ENCODE results near the gene SPOUT1. TPM values are rescaled to one million over a fixed set of nuclear protein-coding genes. Genes with fewer than 3 reads are reported as not detected.
"Not testable (repeated sequence)": the region's sequence is repeated elsewhere in the genome, so short reads cannot be mapped to it uniquely, and the experiment has no call there.

Gene SPOUT1
- total and polyA plus RNA-seq, 2 donors: 10.6 to 22.4 TPM

DNA sequence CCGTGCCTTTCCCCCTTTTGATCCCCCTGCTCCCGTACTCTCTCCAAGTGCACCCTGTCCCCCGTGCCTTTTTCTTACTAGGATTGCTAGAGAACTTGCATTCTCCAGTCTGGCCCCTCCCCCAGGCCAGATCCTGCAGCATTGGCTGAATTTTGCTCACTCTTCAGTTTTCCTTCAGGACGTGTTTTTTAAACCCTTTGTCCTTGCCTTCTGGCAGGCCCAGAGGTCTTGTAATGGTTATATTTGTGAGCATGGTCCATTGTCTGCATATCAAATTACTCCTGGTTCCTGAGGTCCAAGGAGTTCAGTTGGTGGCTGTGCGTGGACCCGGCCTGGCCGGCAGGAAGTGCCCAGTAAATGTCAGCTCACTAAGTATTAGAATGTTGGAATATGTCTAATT, 41.9 kb downstream of the SPOUT1 start:
- WGBS: 3% methylated on average over 7 of the region's 7 CpGs
- no peak for DNase-seq (ENCODE audit: extremely low spot score)
- peaks cover 1% of the 10 kb centered on the region for H3K36me3 ChIP-seq (ENCODE audit: insufficient read depth)
- peak overlapping the region; percentile 90 for H3K4me3 ChIP-seq (ENCODE audit: low read depth, low read length)
- peak overlapping the region; percentile 48 for H3K27ac ChIP-seq (ENCODE audit: low read depth)
- H3K4me1 ChIP-seq (ENCODE audit: insufficient read depth): no peaks in the 10 kb centered on the region

DNA sequence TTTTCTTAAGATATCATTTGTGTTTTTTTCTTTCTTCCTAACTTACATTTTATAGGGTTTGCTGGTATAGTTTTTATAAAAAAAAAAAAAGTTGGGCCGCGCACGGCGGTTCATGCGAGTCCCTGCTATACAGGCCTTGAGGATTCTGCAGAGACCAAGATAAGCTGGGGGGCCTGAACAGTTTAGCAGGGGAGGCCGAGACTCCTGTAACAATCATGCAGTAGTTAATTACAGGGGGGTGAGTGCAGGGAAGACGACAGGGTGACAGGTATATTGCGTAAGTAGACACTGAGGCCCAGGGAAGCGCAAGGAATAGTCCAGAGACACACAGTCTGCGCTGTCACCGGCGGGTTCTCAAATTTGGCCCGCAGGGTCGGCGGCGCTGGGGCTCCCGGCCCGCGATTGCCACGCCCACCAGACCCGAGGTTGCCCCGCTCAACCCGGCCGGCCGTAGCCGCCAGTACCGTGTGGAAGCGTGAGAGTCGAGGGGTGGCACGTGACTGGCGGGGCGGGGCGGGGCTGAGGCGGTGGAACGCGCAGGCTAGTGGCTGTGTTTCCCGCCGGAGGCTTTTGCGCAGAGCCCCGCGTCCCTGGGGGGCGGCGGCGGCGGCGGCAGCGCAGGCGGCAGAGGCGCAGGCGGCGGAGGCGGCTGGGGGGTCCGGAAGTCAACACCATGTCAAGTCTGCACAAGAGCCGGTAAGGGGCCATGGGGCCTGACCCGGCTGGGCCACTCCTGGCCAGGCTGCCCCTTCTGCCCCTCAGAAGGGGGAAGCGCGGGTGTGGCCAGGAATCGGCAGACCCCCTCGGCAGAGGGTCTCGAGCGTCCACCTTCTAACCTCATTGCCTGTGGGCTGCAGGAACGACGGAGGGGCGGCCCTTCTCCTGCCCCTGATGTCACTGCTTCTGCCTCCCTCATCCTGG, 42.7 kb downstream of the SPOUT1 start, which contains the start of gene TBC1D13:
TSS of gene TBC1D13 (plus strand) at position 573 of the 921 bp plus-strand sequence. CDS start at position 674, 101 bp downstream.
- 5% methylated on average over 63 of the region's 64 CpGs for WGBS
- Histone ChIP-seq H3K27ac (ENCODE audit: low read depth) (peak within 1 kb of the TSS; percentile 86), H3K36me3 (ENCODE audit: insufficient read depth) (no peaks in the 10 kb centered on the region), H3K4me1 (ENCODE audit: insufficient read depth) (no peaks in the 10 kb centered on the region), H3K4me3 (ENCODE audit: low read depth, low read length) (peak within 1 kb of the TSS; percentile 90)
- DNase-seq (ENCODE audit: extremely low spot score): peak; percentile 39

DNA sequence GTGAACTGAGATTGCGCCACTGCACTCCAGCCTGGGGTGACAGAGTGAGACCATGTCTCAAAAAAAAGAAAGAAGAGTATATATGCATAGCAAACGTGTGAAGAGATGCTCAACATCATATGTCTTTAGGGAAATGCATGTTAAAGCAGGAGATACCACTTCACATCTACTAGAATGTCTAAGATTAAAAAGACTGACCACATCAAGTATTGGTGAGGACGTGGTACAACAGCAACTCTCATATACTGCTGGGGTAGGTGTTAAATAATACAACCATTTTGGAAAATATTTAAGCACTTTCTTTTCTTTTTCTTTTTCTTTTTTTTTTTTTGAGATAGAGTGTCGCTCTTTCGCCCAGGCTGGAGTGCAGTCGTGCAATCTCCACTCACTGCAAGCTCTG, 44.2 kb downstream of the SPOUT1 start:
- no peaks in the 10 kb centered on the region for H3K4me1 ChIP-seq (ENCODE audit: insufficient read depth)
- DNase-seq (ENCODE audit: extremely low spot score): no peak
- no peak overlapping the region for H3K4me3 ChIP-seq (ENCODE audit: low read depth, low read length)
- H3K27ac ChIP-seq (ENCODE audit: low read depth): no peak overlapping the region
- no peaks in the 10 kb centered on the region for H3K36me3 ChIP-seq (ENCODE audit: insufficient read depth)
- WGBS: 93% methylated on average over 6 of the region's 6 CpGs

DNA sequence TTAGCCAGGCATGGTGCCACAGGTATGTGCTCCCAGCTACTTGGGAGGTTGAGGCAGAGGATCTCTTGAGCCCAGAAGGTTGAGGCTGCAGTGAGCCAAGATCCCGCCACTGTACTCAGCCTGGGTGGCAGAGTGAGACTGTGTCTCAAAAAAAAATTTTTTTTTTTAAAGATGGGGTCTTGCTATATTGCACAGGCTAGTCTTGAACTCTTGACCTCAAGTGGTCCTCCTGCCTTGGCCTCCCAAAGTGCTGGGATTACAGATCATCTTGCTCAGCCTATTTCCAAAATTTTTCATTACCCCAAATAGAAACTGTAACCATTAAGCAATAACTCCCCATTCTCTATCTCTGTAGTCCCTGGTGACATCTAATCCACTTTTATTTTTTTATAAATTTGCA, 46.9 kb downstream of the SPOUT1 start:
- 97% methylated on average over 1 of the region's 1 CpG for WGBS
- Histone ChIP-seq H3K4me1 (ENCODE audit: insufficient read depth) (no peaks in the 10 kb centered on the region), H3K4me3 (ENCODE audit: low read depth, low read length) (no peak overlapping the region), H3K27ac (ENCODE audit: low read depth) (no peak overlapping the region), H3K36me3 (ENCODE audit: insufficient read depth) (no peaks in the 10 kb centered on the region)
- no peak for DNase-seq (ENCODE audit: extremely low spot score)

DNA sequence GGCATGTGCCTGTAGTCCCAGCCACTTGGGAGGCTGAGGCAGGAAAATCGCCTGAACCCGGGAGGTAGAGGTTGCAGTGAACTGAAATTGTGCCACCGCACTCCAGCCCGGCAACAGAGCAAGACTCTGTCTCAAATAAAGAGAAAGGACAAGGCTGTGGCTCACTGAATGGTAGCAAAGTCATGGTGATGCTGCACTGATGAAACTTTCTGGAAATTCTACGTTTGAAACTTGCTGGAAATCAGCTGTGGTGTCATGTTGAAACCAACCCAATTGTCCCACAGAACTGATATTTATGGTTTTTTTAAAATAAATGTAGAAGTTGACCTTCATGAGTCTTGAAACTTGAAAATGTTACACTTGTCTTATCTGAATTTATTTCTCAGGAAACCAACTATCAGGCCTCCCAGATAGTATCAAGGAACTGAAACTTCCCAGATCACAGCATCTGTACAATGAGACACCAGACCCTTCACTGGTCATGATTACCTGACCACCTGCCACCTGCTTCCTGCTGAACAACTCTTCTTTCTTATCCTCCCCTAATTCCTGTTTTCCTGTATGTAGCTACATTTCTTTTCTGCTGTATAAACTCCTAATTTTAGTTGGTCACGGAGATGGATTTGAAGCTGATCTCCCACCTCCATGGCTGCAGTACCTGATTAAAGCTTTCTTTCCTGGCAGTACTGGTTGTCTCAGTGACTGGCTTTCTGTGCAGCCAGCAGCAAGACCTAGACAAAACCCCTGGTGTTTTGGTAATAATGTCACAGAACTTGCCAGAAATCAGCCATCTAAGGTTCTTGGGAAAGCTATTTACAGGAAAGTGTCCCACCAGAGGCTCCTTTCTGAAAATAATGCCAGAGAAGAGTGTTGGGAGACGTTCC, 48.2 kb downstream of the SPOUT1 start:
- Histone ChIP-seq H3K36me3 (ENCODE audit: insufficient read depth) (no peaks in the 10 kb centered on the region), H3K4me3 (ENCODE audit: low read depth, low read length) (no peak overlapping the region), H3K4me1 (ENCODE audit: insufficient read depth) (no peaks in the 10 kb centered on the region), H3K27ac (ENCODE audit: low read depth) (no peak overlapping the region)
- 80% methylated on average over 7 of the region's 7 CpGs for WGBS
- DNase-seq (ENCODE audit: extremely low spot score): no peak

DNA sequence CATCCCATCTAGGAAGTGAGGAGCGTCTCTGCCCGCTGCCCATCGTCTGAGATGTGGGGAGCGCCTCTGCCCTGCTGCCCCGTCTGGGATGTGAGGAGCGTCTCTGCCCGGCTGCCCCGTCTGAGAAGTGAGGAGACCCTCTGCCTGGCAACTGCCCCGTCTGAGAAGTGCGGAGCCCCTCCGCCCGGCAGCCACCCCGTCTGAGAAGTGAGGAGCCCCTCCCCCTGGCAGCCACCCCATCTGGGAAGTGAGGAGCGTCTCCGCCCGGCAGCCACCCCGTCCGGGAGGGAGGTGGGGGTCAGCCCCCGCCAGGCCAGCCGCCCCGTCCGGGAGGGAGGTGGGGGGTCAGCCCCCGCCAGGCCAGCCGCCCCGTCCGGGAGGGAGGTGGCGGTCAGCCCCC, 49.5 kb downstream of the SPOUT1 start:
- not testable (repeated sequence) for H3K4me1 ChIP-seq (ENCODE audit: insufficient read depth); H3K27ac ChIP-seq (ENCODE audit: low read depth); H3K36me3 ChIP-seq (ENCODE audit: insufficient read depth); DNase-seq (ENCODE audit: extremely low spot score); H3K4me3 ChIP-seq (ENCODE audit: low read depth, low read length)
- 88% methylated on average over 24 of the region's 27 CpGs for WGBS

DNA sequence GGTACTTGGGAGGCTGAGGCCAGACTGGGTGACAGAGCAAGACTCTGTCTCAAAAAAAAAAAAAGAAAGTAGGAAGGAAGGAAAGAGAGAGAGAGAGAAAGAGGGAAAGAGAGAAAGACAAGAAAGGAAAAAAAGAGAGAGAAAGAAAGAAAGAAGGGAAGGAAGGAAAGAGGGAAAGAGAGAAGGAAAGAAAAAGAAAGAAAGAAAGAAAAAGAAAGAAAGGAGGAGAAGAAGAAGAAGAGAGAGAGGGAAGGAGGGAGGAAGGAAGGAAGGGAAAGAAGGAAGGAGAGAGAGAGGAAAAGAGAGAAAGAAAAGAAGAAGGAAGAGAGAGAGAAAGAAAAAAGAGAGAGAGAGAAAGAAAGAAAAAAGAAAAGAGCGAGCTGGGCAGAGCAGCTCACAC, 54.8 kb downstream of the SPOUT1 start:
- Histone ChIP-seq H3K4me1 (ENCODE audit: insufficient read depth) (peaks cover 4% of the 10 kb centered on the region), H3K36me3 (ENCODE audit: insufficient read depth) (no peaks in the 10 kb centered on the region), H3K4me3 (ENCODE audit: low read depth, low read length) (no peak overlapping the region), H3K27ac (ENCODE audit: low read depth) (no peak overlapping the region)
- no peak for DNase-seq (ENCODE audit: extremely low spot score)
- 97% methylated on average over 1 of the region's 1 CpG for WGBS

DNA sequence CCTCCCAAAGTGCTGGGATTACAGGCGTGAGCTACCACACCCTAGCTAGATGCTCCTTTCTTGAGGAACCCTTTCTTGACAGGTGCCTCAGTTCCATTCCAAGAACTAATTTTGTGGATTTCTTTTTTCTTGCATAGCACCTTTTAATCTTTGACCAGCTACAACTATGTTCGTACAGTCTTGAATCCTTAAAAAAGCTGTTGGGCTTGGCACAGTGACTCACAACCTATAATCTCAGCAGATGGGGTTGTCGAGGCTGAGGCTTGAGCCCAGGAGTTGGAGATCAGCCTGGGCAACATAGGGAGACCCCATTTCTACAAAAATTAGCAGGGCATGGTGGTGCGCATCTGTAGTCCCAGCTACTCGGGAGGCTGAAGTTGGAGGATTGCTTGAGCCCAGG, 56.5 kb downstream of the SPOUT1 start:
- Histone ChIP-seq H3K4me1 (ENCODE audit: insufficient read depth) (peaks cover 4% of the 10 kb centered on the region), H3K36me3 (ENCODE audit: insufficient read depth) (no peaks in the 10 kb centered on the region), H3K27ac (ENCODE audit: low read depth) (no peak overlapping the region), H3K4me3 (ENCODE audit: low read depth, low read length) (no peak overlapping the region)
- DNase-seq (ENCODE audit: extremely low spot score): no peak
- WGBS: 82% methylated on average over 5 of the region's 5 CpGs

DNA sequence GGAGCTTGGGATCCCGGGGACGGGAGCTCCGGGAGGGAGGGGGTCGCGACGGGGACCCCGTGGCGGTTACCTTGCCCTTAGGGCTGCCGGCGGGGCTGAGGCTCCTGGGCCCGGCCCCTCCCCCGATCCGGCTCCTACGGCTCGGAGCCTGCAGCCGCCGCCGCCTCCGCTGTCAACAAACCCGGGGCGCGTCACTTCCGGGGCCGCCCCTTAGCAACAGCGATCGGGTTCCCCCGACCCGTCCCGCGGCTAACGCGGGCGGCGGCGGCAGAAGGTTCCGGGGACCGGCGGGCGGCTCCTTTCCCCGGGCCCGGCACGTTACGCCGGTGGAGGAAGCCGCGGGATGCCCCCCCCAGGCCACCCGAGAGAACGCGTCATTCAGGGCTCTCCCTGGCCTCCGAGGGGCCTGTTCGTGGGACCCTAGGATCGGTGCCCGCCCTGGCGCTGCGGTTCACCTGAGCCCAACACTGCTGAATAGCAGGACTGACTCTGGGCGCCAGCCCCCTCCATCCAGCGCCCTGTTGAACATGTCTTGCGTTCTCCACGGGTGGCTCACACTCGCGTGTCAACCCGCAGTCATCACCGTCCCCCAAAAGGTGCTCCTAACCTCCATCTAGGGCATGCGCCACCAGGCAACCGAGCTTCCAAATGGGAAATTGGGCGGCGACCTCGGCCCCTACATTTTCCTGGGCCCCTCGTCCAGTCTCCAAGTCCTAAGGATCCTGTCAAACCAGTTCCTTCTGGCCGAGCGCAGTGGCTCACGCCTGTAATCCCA, 57.7 kb downstream of the SPOUT1 start, which contains the start of gene ZER1:
TSS of gene ZER1 (minus strand) at position 183 of the 775 bp plus-strand sequence. CDS start 16,362 bp downstream, outside the sequence.
- peak within 1 kb of the TSS; percentile 95 for H3K27ac ChIP-seq (ENCODE audit: low read depth)
- no peaks in the 10 kb centered on the region for H3K36me3 ChIP-seq (ENCODE audit: insufficient read depth)
- H3K4me3 ChIP-seq (ENCODE audit: low read depth, low read length): peak within 1 kb of the TSS; percentile 95
- WGBS: under 1% methylated on average over 72 of the region's 72 CpGs
- peaks cover 4% of the 10 kb centered on the region for H3K4me1 ChIP-seq (ENCODE audit: insufficient read depth)
- DNase-seq (ENCODE audit: extremely low spot score): peak; percentile 73

DNA sequence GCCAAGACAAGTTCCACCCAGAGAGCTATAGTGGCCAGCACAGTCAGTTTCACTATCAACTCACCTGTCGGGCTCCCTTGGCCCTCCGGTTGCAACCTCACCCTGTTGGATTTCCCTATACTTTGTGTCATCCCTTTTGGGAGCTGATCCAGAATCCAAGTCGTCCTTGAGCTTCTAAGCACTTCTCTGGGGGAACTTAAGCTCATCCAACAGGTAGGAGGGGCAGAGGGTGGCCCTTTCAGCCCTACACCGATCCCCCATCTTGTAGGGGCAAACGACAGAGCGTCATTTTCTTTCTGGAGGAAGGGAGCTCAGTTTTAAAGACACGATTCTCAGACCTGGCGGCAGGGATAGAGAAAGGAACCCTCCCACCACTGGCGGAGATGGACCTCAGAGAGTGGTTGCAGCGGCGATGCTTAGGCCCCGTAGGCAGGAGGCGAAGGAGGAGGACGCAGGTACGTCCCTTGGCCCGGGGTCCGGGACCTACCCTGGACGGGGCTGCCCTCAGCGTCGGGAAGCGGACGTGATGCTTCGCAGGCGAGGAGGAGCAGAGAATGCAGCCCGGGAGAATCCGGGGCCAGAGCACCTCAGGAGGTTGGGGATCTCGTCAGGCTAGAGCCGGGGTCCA, 58.4 kb downstream of the SPOUT1 start:
- H3K27ac ChIP-seq (ENCODE audit: low read depth): peak overlapping the region; percentile 87
- no peaks in the 10 kb centered on the region for H3K36me3 ChIP-seq (ENCODE audit: insufficient read depth)
- H3K4me1 ChIP-seq (ENCODE audit: insufficient read depth): peaks cover 4% of the 10 kb centered on the region
- 1% methylated on average over 28 of the region's 28 CpGs for WGBS
- DNase-seq (ENCODE audit: extremely low spot score): no peak
- H3K4me3 ChIP-seq (ENCODE audit: low read depth, low read length): peak overlapping the region; percentile 95

DNA sequence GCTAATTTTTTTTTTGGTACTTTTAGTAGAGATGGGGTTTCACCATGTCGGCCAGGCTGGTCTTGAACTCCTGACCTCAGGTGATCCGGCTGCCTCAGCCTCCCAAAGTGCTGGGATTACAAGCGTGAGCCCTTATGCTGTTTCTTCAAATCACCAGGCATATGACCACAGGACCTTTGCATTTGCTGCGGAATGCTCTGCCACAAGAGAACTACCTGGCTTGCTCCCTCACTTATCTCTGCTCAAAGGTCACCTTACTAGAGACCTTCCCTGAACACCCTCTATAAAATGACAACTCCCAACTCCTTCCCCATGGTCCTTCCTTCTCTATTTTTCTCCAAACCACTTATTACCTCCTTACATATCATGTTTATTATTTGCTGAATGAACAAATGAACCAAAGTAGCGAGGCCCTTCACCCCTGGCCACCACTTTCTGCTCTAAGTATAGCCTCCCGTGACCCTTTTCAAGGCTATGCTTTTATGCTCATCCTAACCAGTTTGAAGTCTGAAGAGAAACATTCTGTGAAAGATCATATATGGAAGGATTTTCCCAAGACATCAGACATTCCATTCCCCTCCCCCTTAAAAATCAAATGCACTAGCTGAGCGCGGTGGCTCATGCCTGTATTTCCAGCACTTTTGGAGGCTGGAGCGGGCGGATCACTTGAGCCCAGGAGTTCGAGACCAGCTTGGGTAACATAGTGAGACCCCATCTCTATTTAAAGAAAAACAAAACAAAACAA, 59.1 kb downstream of the SPOUT1 start:
- Histone ChIP-seq H3K4me3 (ENCODE audit: low read depth, low read length) (peak overlapping the region; percentile 95), H3K36me3 (ENCODE audit: insufficient read depth) (no peaks in the 10 kb centered on the region), H3K27ac (ENCODE audit: low read depth) (no peak overlapping the region), H3K4me1 (ENCODE audit: insufficient read depth) (peaks cover 4% of the 10 kb centered on the region)
- no peak for DNase-seq (ENCODE audit: extremely low spot score)
- 76% methylated on average over 11 of the region's 11 CpGs for WGBS

Data from urinary bladder (tissue), 4 donors.